ENCODE data around the gene POLR1D.

Gene POLR1D

GRCh38 chr13:27621366-27622101, at the start of gene POLR1D:
Gene POLR1D, plus strand, starts transcription at chr13:27621892. Its CDS starts 92 bp downstream, at chr13:27621984.
- H3K4me3 ChIP-seq (ENCODE audit: low read length) = peak within 1 kb of the TSS; percentile 77
- peaks cover 16% of the 10 kb centered on the region for H3K36me3 ChIP-seq (ENCODE audit: insufficient read depth, low read length)
- H3K4me1 ChIP-seq (ENCODE audit: insufficient read depth, low read length) = peaks cover 15% of the 10 kb centered on the region
- peak within 1 kb of the TSS; percentile 93 for H2AFZ ChIP-seq (ENCODE audit: low read depth, low read length)
- H3K27me3 ChIP-seq (ENCODE audit: insufficient read depth, low read length) = no peaks in the 10 kb centered on the region
- no peaks in the 10 kb centered on the region for H3K9me3 ChIP-seq (ENCODE audit: low read length)

GRCh38 chr13:27572234-27572901, 49.3 kb upstream of the POLR1D start:
- no peaks in the 10 kb centered on the region for H3K27me3 ChIP-seq (ENCODE audit: insufficient read depth, low read length)
- no peaks in the 10 kb centered on the region for H3K4me1 ChIP-seq (ENCODE audit: insufficient read depth, low read length)
- H3K9me3 ChIP-seq (ENCODE audit: low read length) = no peaks in the 10 kb centered on the region
- H3K4me3 ChIP-seq (ENCODE audit: low read length) = no peak overlapping the region
- peaks cover 5% of the 10 kb centered on the region for H3K36me3 ChIP-seq (ENCODE audit: insufficient read depth, low read length)
- no peak overlapping the region for H2AFZ ChIP-seq (ENCODE audit: low read depth, low read length)

- Histone ChIP-seq H3K27me3 (ENCODE audit: insufficient read depth, low read length) (no peaks in the 10 kb centered on the region), H3K4me3 (ENCODE audit: low read length) (no peak overlapping the region), H3K4me1 (ENCODE audit: insufficient read depth, low read length) (no peaks in the 10 kb centered on the region), H2AFZ (ENCODE audit: low read depth, low read length) (no peak overlapping the region), H3K36me3 (ENCODE audit: insufficient read depth, low read length) (peaks cover 2% of the 10 kb centered on the region), H3K9me3 (ENCODE audit: low read length) (no peaks in the 10 kb centered on the region)
Measured at GRCh38 chr13:27573265-27573664, 48.4 kb upstream of the POLR1D start.

GRCh38 chr13:27574661-27575060, 47.0 kb upstream of the POLR1D start:
- H3K9me3 ChIP-seq (ENCODE audit: low read length) = no peaks in the 10 kb centered on the region
- no peaks in the 10 kb centered on the region for H3K4me1 ChIP-seq (ENCODE audit: insufficient read depth, low read length)
- H3K27me3 ChIP-seq (ENCODE audit: insufficient read depth, low read length) = no peaks in the 10 kb centered on the region
- no peak overlapping the region for H2AFZ ChIP-seq (ENCODE audit: low read depth, low read length)
- no peak overlapping the region for H3K4me3 ChIP-seq (ENCODE audit: low read length)
- H3K36me3 ChIP-seq (ENCODE audit: insufficient read depth, low read length) = no peaks in the 10 kb centered on the region

GRCh38 chr13:27578121-27579030, 43.3 kb upstream of the POLR1D start:
- Histone ChIP-seq H3K36me3 (ENCODE audit: insufficient read depth, low read length) (peaks cover 4% of the 10 kb centered on the region), H3K27me3 (ENCODE audit: insufficient read depth, low read length) (no peaks in the 10 kb centered on the region), H3K4me3 (ENCODE audit: low read length) (no peak overlapping the region), H3K4me1 (ENCODE audit: insufficient read depth, low read length) (no peaks in the 10 kb centered on the region), H2AFZ (ENCODE audit: low read depth, low read length) (no peak overlapping the region), H3K9me3 (ENCODE audit: low read length) (no peaks in the 10 kb centered on the region)

- Histone ChIP-seq H3K9me3 (ENCODE audit: low read length) (no peaks in the 10 kb centered on the region), H3K36me3 (ENCODE audit: insufficient read depth, low read length) (peaks cover 4% of the 10 kb centered on the region), H3K4me1 (ENCODE audit: insufficient read depth, low read length) (no peaks in the 10 kb centered on the region), H2AFZ (ENCODE audit: low read depth, low read length) (no peak overlapping the region), H3K4me3 (ENCODE audit: low read length) (no peak overlapping the region), H3K27me3 (ENCODE audit: insufficient read depth, low read length) (no peaks in the 10 kb centered on the region)
Measured at GRCh38 chr13:27583645-27584044, 38.0 kb upstream of the POLR1D start.

- Histone ChIP-seq H3K4me1 (ENCODE audit: insufficient read depth, low read length) (no peaks in the 10 kb centered on the region), H3K27me3 (ENCODE audit: insufficient read depth, low read length) (no peaks in the 10 kb centered on the region), H2AFZ (ENCODE audit: low read depth, low read length) (no peak overlapping the region), H3K36me3 (ENCODE audit: insufficient read depth, low read length) (no peaks in the 10 kb centered on the region), H3K4me3 (ENCODE audit: low read length) (no peak overlapping the region), H3K9me3 (ENCODE audit: low read length) (no peaks in the 10 kb centered on the region)
Measured at GRCh38 chr13:27587095-27587746, 34.5 kb upstream of the POLR1D start.

GRCh38 chr13:27588405-27588804, 33.3 kb upstream of the POLR1D start:
- H3K9me3 ChIP-seq (ENCODE audit: low read length) = no peaks in the 10 kb centered on the region
- no peak overlapping the region for H3K4me3 ChIP-seq (ENCODE audit: low read length)
- H3K4me1 ChIP-seq (ENCODE audit: insufficient read depth, low read length) = no peaks in the 10 kb centered on the region
- no peaks in the 10 kb centered on the region for H3K27me3 ChIP-seq (ENCODE audit: insufficient read depth, low read length)
- no peaks in the 10 kb centered on the region for H3K36me3 ChIP-seq (ENCODE audit: insufficient read depth, low read length)
- no peak overlapping the region for H2AFZ ChIP-seq (ENCODE audit: low read depth, low read length)

- no peaks in the 10 kb centered on the region for H3K4me1 ChIP-seq (ENCODE audit: insufficient read depth, low read length)
- H3K36me3 ChIP-seq (ENCODE audit: insufficient read depth, low read length) = no peaks in the 10 kb centered on the region
- no peaks in the 10 kb centered on the region for H3K27me3 ChIP-seq (ENCODE audit: insufficient read depth, low read length)
- H2AFZ ChIP-seq (ENCODE audit: low read depth, low read length) = no peak overlapping the region
- no peak overlapping the region for H3K4me3 ChIP-seq (ENCODE audit: low read length)
- H3K9me3 ChIP-seq (ENCODE audit: low read length) = no peaks in the 10 kb centered on the region
Measured at GRCh38 chr13:27592865-27593264, 28.8 kb upstream of the POLR1D start.

- H3K36me3 ChIP-seq (ENCODE audit: insufficient read depth, low read length) = no peaks in the 10 kb centered on the region
- no peaks in the 10 kb centered on the region for H3K27me3 ChIP-seq (ENCODE audit: insufficient read depth, low read length)
- H3K9me3 ChIP-seq (ENCODE audit: low read length) = no peaks in the 10 kb centered on the region
- no peaks in the 10 kb centered on the region for H3K4me1 ChIP-seq (ENCODE audit: insufficient read depth, low read length)
- no peak overlapping the region for H2AFZ ChIP-seq (ENCODE audit: low read depth, low read length)
- no peak overlapping the region for H3K4me3 ChIP-seq (ENCODE audit: low read length)
Measured at GRCh38 chr13:27593267-27593666, 28.4 kb upstream of the POLR1D start.

- H2AFZ ChIP-seq (ENCODE audit: low read depth, low read length) = no peak overlapping the region
- no peaks in the 10 kb centered on the region for H3K9me3 ChIP-seq (ENCODE audit: low read length)
- H3K27me3 ChIP-seq (ENCODE audit: insufficient read depth, low read length) = no peaks in the 10 kb centered on the region
- no peaks in the 10 kb centered on the region for H3K36me3 ChIP-seq (ENCODE audit: insufficient read depth, low read length)
- H3K4me1 ChIP-seq (ENCODE audit: insufficient read depth, low read length) = peaks cover 3% of the 10 kb centered on the region
- H3K4me3 ChIP-seq (ENCODE audit: low read length) = no peak overlapping the region
Measured at GRCh38 chr13:27595055-27595811, 26.5 kb upstream of the POLR1D start.

- no peaks in the 10 kb centered on the region for H3K9me3 ChIP-seq (ENCODE audit: low read length)
- no peaks in the 10 kb centered on the region for H3K27me3 ChIP-seq (ENCODE audit: insufficient read depth, low read length)
- peaks cover 3% of the 10 kb centered on the region for H3K4me1 ChIP-seq (ENCODE audit: insufficient read depth, low read length)
- no peak overlapping the region for H2AFZ ChIP-seq (ENCODE audit: low read depth, low read length)
- H3K36me3 ChIP-seq (ENCODE audit: insufficient read depth, low read length) = no peaks in the 10 kb centered on the region
- H3K4me3 ChIP-seq (ENCODE audit: low read length) = no peak overlapping the region
Measured at GRCh38 chr13:27599096-27599495, 22.6 kb upstream of the POLR1D start.
